ENCODE measurements around the gene SH2D6.
"Not testable (repeated sequence)": the region's sequence is repeated elsewhere in the genome, so short reads cannot be mapped to it uniquely, and the experiment has no call there.

- TF ChIP-seq, protein P1, sequence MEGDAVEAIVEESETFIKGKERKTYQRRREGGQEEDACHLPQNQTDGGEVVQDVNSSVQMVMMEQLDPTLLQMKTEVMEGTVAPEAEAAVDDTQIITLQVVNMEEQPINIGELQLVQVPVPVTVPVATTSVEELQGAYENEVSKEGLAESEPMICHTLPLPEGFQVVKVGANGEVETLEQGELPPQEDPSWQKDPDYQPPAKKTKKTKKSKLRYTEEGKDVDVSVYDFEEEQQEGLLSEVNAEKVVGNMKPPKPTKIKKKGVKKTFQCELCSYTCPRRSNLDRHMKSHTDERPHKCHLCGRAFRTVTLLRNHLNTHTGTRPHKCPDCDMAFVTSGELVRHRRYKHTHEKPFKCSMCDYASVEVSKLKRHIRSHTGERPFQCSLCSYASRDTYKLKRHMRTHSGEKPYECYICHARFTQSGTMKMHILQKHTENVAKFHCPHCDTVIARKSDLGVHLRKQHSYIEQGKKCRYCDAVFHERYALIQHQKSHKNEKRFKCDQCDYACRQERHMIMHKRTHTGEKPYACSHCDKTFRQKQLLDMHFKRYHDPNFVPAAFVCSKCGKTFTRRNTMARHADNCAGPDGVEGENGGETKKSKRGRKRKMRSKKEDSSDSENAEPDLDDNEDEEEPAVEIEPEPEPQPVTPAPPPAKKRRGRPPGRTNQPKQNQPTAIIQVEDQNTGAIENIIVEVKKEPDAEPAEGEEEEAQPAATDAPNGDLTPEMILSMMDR (IDR thresholded peaks at IDR 0.05 in 8 of 11, conservative IDR thresholded peaks at IDR 0.05 in 3 of 11), result not testable (repeated sequence)
- TF ChIP-seq POLR2A (IDR thresholded peaks at IDR 0.05), result not testable (repeated sequence)
Measured at GRCh38 chr2:85383151-85383550, 35.4 kb upstream of the SH2D6 start.
